ENCODE data around the gene GCKR.

The GCKR gene, protein sequence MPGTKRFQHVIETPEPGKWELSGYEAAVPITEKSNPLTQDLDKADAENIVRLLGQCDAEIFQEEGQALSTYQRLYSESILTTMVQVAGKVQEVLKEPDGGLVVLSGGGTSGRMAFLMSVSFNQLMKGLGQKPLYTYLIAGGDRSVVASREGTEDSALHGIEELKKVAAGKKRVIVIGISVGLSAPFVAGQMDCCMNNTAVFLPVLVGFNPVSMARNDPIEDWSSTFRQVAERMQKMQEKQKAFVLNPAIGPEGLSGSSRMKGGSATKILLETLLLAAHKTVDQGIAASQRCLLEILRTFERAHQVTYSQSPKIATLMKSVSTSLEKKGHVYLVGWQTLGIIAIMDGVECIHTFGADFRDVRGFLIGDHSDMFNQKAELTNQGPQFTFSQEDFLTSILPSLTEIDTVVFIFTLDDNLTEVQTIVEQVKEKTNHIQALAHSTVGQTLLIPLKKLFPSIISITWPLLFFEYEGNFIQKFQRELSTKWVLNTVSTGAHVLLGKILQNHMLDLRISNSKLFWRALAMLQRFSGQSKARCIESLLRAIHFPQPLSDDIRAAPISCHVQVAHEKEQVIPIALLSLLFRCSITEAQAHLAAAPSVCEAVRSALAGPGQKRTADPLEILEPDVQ

DNA sequence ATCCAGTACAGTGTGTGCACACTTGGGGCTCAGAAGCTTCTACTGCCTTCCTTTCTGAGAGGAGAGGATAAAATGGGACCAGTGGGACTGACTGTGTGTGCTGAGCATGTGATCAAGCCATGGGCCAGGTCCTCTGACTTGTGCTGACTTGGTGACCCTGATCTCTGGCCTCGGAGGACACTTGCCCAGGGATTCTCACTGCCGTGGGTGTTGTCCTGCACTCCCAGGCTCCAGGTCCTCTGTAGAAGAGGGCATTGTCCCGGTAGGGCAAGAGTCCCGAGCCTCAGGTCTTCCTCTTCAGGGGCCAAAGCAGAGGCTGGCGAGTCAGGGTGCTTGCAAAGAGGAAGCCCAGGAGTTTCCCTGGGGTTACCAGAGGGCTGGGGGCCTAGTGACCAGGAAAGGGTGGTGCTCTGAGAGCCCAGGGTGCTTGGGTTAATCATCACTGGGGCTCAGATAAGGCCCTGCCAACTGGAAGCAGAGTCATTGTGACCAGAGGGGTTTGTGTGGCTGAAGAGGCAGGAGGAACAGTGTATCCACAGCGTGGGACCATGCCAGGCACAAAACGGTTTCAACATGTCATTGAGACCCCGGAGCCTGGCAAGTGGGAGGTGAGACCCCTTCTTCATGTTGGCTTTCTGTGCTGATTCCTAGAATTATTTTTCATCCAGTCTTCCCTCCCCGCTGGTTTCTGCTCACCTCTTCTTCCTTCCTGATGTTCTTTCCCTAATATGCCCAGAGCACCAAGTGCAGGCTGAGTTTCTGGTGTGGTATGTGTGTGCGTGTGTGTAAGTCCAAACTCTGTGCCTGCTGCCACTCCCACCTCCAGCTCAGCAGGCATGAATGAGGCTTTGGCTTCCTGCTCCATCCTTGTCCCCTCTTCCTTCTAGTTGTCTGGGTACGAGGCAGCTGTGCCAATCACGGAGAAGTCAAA is at the start of gene GCKR:
Gene GCKR (plus strand): TSS at position 483 of the 931 bp plus-strand sequence. CDS start 66 bp downstream, at position 549.
- no peak for DNase-seq

GRCh38 chr2:27448381-27448780 is 48.3 kb upstream of the GCKR start:
- DNase-seq = no peak

GRCh38 chr2:27451095-27451494 is 45.5 kb upstream of the GCKR start:
- DNase-seq = no peak

- no peak for DNase-seq
These were observed 42.7 kb upstream of the GCKR start for GRCh38 chr2:27453968-27454367.

DNA sequence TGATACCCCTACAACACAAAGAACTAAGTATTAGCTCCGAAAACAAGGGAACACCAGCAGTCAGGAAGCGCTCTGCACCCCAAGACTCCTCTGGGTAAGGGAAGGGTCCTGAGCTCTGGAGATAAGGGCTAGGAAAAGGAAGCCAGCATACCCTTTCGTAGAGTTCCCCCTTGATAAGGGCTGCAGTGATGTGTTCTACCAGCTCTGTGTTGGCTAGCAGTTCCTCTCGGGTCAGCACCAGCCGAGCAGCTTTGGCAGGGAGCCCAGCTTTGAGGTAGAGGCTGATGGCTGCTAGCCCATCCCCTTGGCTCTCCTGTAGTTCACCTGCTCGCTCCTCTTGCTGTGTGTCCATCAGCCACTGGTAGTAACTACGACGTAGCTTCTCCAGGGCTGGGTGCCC is 35.5 kb upstream of the GCKR start:
- no peak for DNase-seq

GRCh38 chr2:27464443-27464842 is 32.2 kb upstream of the GCKR start:
- no peak for DNase-seq

DNA sequence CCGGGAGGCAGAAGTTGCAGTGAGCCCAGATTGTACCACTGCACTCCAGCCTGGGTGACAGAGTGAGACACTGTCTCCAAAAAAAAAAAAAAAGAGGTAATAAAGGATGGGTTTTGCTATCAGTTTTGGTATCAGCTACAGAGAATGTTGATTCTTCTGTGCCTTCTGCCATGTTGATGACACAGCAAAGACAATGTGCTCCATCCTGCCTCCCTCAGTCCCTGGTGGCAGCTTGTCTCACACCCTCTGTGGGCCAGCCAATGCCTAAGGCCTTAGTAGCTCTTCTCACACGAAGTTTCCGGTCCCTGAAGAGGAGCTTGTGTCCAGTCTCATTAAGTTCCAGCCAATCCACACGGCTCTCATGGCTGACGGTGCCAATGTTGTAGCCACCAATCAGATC is 24.7 kb upstream of the GCKR start:
- DNase-seq = no peak

DNA sequence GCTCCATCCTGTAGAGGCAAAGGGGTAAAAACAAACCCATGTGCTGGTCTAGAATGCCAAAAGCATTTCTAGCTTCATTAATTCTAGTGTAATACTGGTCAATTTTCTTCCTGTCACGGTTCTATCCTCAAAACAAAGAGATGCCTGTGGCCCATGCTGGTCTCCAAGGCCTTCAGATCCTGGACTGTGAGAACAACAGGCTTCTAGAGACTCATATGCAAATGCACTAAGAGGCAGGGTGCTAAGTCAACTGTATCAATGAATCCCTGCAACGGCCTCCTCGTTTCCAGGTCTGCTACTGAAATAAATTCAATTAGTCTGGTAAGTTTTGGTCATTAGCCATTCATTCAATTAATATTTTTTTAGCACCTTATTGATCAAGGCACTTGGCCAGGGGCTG is 11.1 kb upstream of the GCKR start:
- no peak for DNase-seq

DNA sequence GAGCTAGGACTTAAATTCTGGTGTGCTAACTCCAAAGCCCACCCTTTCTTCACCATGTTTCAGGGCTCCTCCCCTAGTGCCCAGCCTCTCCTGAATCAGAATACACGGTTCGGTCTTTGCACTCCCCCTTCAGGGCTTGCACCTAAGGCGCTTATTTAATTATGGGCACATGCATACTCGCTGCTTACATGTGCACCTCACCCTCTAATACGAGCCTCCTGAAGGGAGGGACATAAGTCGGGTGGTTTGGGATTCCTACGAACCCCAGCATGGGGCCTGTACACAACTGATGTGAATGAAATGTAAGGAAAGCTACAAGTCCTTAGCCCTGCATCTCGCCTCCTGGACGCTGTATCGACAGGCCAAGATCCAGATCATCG is 7.5 kb upstream of the GCKR start:
- DNase-seq = peak in 1 of 2 experiments; percentile 33

DNA sequence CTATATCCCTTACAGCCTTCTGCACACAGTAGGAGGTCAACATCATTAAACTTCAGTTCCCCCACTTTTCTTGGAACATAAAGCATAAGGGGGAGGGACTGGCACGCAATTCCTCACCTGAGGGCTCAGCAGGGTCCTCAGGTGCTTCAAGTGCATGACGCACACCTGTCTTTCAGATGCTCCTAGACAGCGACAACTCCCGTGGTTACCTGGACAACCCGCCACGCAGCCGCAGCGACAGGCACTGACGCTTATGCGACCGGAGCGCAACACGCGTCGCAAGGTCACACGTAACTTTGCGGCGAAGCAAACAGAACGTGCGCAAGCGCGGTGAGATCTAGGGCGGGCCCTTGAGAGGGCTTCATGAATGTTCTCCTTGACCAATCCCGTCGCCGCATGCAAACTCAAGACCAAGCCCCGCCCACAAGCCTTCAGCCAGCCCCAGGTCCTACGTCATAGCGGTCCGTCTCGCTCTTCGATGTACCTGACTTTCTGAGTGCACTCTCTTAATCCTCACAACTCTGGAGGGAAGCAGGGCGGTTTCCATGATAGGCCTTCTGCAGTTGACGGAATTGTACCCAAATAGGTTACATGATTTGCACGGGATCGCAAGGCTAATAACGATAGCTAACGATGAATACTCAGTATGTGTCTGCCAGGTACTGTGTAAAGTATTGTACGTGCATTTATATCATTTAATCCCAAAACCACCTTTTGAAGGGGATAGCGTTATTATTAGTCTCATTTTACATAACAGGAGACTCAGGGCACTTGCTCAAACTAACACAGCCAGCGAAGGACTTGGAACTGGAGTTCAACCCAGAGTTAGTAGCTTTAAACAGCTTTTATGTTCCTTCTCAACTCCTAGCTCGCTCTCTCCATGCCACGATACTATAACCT is 6.9 kb upstream of the GCKR start, which contains the start of gene IFT172:
Gene IFT172 (minus strand): TSS at position 246 of the 900 bp plus-strand sequence. CDS start 90 bp downstream, at position 156.
- peak; percentile 99 for DNase-seq

DNA sequence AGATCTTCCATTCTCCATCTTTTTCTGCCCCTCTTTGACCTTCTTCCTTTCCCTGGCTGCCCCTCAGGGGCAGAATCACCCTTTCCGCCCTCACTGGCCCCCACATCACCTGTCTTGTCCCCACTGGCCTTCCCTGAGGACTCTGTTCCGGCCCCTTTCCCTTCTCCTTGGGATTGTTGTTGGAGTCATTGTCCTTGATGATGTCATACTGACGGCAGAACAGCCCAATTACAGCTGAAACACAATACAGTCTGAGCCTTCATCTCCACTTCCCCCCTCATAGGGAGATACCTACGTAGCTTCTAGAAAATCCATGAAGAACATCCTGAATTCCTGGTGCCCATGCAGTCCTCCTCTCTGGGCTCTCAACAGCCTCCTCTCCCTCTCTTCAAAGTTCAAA is 4.1 kb upstream of the GCKR start:
- no peak for DNase-seq

DNA sequence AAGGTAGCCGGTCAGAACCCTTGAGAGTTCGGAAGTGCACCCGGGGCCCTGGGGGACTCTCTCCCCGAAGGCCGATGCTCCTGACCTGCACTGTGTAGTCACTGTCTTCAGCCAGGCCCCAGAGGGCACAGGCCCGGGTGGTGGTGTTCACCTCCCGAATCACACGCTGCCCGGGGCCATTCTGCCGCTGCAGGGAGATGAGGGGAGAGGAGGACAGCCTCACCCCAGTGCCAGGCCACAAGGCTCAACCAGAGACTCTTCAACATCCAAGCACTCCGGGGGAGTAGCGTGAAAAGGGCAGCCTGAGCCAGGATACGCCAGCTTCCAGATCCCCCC is 2.7 kb upstream of the GCKR start:
- no peak for DNase-seq

- DNase-seq = no peak
These were observed 2.2 kb upstream of the GCKR start for GRCh38 chr2:27494284-27494943.

GRCh38 chr2:27494944-27495554 is 1.6 kb upstream of the GCKR start, which contains the start of gene FNDC4:
FNDC4 (minus strand) TSS chr2:27495200; CDS start chr2:27494679, 521 bp downstream.
- DNase-seq = no peak

- no peak for DNase-seq
These were observed 741 bp upstream of the GCKR start for GRCh38 chr2:27495840-27496356.

- DNase-seq = no peak
These were observed 619 bp downstream of the GCKR start for GRCh38 chr2:27497288-27497627.

- no peak for DNase-seq
These were observed 2.3 kb downstream of the GCKR start for GRCh38 chr2:27498975-27499374.

DNA sequence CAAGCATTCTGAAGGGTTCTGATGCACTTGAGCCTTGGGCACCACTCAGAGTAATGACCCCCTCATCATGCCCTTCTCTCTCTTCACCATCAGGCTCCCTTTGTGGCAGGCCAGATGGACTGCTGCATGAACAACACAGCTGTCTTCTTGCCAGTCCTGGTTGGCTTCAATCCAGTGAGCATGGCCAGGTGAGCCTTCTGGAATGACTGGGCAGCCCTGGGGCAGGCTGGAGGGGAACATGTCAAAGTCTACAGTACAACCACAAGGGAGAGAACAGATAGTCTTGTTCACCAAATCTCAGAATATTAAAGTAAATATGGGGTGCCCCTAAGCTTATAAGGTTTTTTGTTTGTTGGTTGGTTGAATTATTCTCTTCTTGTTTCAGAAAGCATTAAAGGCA is 4.4 kb downstream of the GCKR start:
- DNase-seq = no peak

DNA sequence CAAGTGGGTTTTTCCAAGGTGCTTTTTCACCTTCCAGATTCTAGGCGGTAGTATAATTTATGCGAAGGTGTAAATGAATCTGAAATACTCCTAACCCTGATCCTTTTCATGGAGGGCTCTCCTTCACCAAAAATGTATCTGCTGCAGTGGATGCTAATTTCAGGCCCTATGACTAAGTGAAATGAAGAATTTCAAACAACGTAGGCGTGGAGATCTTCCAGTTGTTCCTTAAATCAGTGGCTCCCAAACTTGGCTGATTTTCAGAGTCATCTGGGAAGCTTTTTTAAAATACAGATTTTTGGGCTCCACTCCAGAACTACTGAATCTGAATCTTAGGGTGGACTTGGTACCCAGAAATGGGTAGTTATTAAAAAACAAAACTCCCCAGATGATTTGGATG is 5.5 kb downstream of the GCKR start:
- DNase-seq = no peak

GRCh38 chr2:27506587-27506986 is 9.9 kb downstream of the GCKR start:
- DNase-seq = no peak

GRCh38 chr2:27507293-27507692 is 10.7 kb downstream of the GCKR start:
- no peak for DNase-seq

Data from Kasumi-1 (cell line).